GM12892 (cell line): ENCODE results near the gene HGFAC.

ENCODE experiments used
- POLR2A ChIP-seq: IDR thresholded peaks from 2 replicates; pipeline ENCODE4 v1.6.1; 2011; ENCODE audit warnings: low read depth, low read length, control low read depth
- TAF1 ChIP-seq: IDR thresholded peaks from 2 replicates; pipeline ENCODE4 v1.6.1; 2011; ENCODE audit warnings: low read depth, mild to moderate bottlenecking, control low read depth, low read length, borderline replicate concordance

DNA sequence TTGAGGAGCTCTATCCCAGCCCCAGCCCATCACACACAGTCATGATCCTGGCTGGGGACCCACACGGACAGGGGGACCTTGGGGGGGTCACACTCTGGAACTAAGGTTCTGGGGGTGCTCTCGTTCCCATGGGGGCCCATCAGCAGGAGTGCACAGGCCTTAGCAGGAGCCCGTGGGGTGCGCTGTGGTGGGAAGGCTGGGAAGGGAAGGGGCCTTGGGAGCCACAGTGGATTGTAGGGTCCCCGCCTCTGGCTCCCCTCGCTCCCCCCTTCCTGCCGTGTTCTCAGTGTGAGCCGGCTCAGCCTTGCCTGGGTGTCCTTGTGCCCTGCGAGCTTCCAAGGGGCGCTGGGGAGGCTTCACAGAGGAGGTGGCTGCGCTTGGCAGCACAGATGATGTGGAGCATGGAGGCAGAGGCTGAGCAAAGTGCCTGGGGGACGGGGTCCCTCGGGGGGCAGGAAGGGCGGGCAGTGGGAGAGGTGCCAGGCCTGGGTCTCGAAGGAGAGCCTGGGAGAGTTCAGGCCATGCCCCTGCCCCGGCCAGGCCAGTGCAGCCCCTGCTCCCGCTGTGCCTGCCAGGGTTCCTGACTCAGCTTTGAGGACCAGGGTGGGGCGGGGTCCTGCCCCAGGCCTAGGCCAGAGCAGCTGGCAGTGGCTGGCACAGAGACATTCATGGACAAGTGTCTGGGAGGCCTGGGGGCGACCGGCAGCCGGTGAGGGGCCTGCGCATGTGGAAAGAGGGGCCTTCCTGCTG, 5.5 kb upstream of the HGFAC start:
- TF ChIP-seq TAF1 (no peak), POLR2A (no peak)
